Measurements from ENCODE around the gene ANXA4. TPM values are rescaled to one million over a fixed set of nuclear protein-coding genes. Genes with fewer than 3 reads are reported as not detected.

Gene ANXA4
- total and polyA plus RNA-seq, 2 of the 13 experiments (the other 11 are each of a cell fraction or from before 2014, with no cell fraction given): 155 to 168 TPM

DNA sequence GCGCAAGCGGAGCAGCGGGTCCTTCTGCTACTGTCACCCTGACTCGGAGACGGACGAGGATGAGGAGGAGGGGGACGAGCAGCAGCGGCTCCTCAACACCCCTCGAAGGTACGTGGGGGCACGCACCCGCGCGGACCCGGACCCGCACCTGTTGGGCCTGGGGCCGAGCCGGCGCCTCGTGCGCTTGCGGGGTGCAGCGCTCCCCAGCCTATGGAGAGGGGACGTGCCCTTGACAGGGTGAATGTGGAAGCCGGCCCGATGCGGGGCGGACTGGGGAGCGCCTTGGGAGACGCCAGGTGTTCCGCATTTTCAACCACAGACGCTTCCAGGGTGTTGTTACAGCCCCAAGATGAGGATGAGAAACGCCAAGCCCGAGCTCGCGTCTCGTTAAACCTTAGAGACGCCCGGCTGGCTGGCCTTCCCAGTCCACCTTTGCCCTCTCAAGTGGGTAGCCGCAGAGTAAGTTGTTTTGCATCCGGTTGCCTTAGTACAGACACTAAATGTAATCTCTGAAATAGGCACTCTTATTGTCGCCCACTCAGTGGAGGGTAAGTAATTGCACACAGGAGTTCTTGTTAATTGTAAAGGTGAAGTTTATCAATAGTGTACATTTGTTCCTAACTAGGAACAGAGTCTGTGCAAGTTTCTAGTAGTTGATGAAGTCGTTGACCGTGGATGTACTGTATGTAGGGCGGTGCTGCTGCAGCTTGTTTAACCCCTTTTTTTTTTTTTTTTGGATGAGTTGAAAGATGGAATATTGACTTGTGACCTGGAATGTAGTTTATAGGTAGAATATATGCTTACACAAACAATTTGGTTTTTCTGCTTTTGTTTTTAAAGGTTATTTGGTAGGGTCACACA lies 88.3 kb downstream of the ANXA4 start (continued):
- TF ChIP-seq ZNF180 (CRISPR knock-in tag; IDR thresholded peaks at IDR 0.05; ENCODE audit: borderline replicate concordance, low read depth) (no peak), ZNF607 (CRISPR knock-in tag; IDR thresholded peaks at IDR 0.05; ENCODE audit: borderline replicate concordance) (no peak), ZNF7 (CRISPR knock-in tag; IDR thresholded peaks at IDR 0.05) (no peak), SALL1 (CRISPR knock-in tag; IDR thresholded peaks at IDR 0.05) (no peak), ZNF263 (CRISPR knock-in tag; IDR thresholded peaks at IDR 0.05) (no peak), MEF2D (CRISPR knock-in tag; IDR thresholded peaks at IDR 0.05) (no peak), ZBTB42 (CRISPR knock-in tag; IDR thresholded peaks at IDR 0.05) (no peak), KDM4B (CRISPR knock-in tag; IDR thresholded peaks at IDR 0.05) (no peak), ZSCAN29 (CRISPR knock-in tag; conservative IDR thresholded peaks at IDR 0.05) (no peak), ZNF101 (CRISPR knock-in tag; IDR thresholded peaks at IDR 0.05; ENCODE audit: borderline replicate concordance, low read depth) (0 out of 2 replicates have a peak, but pooled peaks have one; percentile 5), TMF1 (CRISPR knock-in tag; IDR thresholded peaks at IDR 0.05; ENCODE audit: low read depth) (no peak), ZNF816 (CRISPR knock-in tag; IDR thresholded peaks at IDR 0.05; ENCODE audit: borderline replicate concordance) (no peak), ZNF674 (CRISPR knock-in tag; IDR thresholded peaks at IDR 0.05; ENCODE audit: low read depth) (no peak), PHF21A (CRISPR knock-in tag; IDR thresholded peaks at IDR 0.05) (no peak), NR2F6 (IDR thresholded peaks at IDR 0.05) (no peak), NR2F6 (CRISPR knock-in tag; IDR thresholded peaks at IDR 0.05) (no peak), ZBTB1 (CRISPR knock-in tag; IDR thresholded peaks at IDR 0.05; ENCODE audit: borderline replicate concordance) (no peak), REL (CRISPR knock-in tag; conservative IDR thresholded peaks at IDR 0.05) (no peak), MTF1 (CRISPR knock-in tag; IDR thresholded peaks at IDR 0.05) (no peak), MED1 (CRISPR knock-in tag; IDR thresholded peaks at IDR 0.05) (peak; percentile 33; the same call in 1 of the 2 replicates), MXI1 (IDR thresholded peaks at IDR 0.05; ENCODE audit: borderline replicate concordance, low read depth, low read length) (no peak), ZNF570 (CRISPR knock-in tag; IDR thresholded peaks at IDR 0.05; ENCODE audit: borderline replicate concordance) (no peak), ZFP62 (CRISPR knock-in tag; IDR thresholded peaks at IDR 0.05) (no peak), ETV6 (CRISPR knock-in tag; conservative IDR thresholded peaks at IDR 0.05) (no peak), JUND (CRISPR knock-in tag; IDR thresholded peaks at IDR 0.05) (no peak; the same call in 1 of the 2 replicates), ZC3H4 (CRISPR knock-in tag; IDR thresholded peaks at IDR 0.05; ENCODE audit: borderline replicate concordance) (no peak), NR2C2 (CRISPR knock-in tag; IDR thresholded peaks at IDR 0.05; ENCODE audit: borderline replicate concordance) (peak; percentile 20), HMG20B (CRISPR knock-in tag; conservative IDR thresholded peaks at IDR 0.05) (0 out of 2 replicates have a peak, but pooled peaks have one; percentile 10), HOXD1 (CRISPR knock-in tag; IDR thresholded peaks at IDR 0.05) (no peak), HMGA1 (CRISPR knock-in tag; conservative IDR thresholded peaks at IDR 0.05) (no peak), CBX2 (IDR thresholded peaks at IDR 0.05; ENCODE audit: low read depth, low read length) (no peak), CBX2 (CRISPR knock-in tag; IDR thresholded peaks at IDR 0.05; ENCODE audit: low read depth) (no peak), ZNF558 (CRISPR knock-in tag; IDR thresholded peaks at IDR 0.05; ENCODE audit: borderline replicate concordance) (no peak)
- TF ChIP-seq, protein P1, sequence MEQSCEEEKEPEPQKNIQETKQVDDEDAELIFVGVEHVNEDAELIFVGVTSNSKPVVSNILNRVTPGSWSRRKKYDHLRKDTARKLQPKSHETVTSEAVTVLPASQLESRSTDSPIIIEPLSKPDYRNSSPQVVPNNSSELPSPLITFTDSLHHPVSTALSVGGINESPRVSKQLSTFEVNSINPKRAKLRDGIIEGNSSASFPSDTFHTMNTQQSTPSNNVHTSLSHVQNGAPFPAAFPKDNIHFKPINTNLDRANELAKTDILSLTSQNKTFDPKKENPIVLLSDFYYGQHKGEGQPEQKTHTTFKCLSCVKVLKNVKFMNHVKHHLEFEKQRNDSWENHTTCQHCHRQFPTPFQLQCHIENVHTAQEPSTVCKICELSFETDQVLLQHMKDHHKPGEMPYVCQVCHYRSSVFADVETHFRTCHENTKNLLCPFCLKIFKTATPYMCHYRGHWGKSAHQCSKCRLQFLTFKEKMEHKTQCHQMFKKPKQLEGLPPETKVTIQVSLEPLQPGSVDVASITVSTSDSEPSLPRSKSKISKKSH (CRISPR knock-in tag; IDR thresholded peaks at IDR 0.05; ENCODE audit: borderline replicate concordance): peak; percentile 47; the same call in 1 of the 2 replicates

All from HepG2 (cell line).